Measurements from ENCODE around the gene OCIAD1. TPM values are rescaled to one million over a fixed set of nuclear protein-coding genes. Genes with fewer than 3 reads are reported as not detected.

Gene OCIAD1
- total and polyA plus RNA-seq, 12 donors, result 97.7 to 403 (median 171) TPM

- Histone ChIP-seq H3K27ac (no peak overlapping the region), H3K27me3 (no peaks in the 10 kb centered on the region), H3K4me1 (replicated peaks in 1 of 2) (peaks cover 0 to 4% of the 10 kb centered on the region in 2 donors), H3K36me3 (replicated peaks in 1 of 2) (no peaks in the 10 kb centered on the region), H3K4me3 (no peak overlapping the region), H3K9me3 (replicated peaks in 1 of 3) (no peaks in the 10 kb centered on the region)
- intact Hi-C loops (cut with DNase I), result no loop called here
- DNase-seq, result no peak
- TF ChIP-seq CTCF (IDR thresholded peaks at IDR 0.05) (no peak), POLR2A (IDR thresholded peaks at IDR 0.05) (no peak)
Observed at GRCh38 chr4:48791313-48791712, 39.6 kb upstream of the OCIAD1 start.

- Histone ChIP-seq H3K27me3 (no peaks in the 10 kb centered on the region), H3K4me1 (replicated peaks in 1 of 2) (peaks cover 0 to 4% of the 10 kb centered on the region in 2 donors), H3K27ac (no peak overlapping the region), H3K4me3 (no peak overlapping the region), H3K36me3 (replicated peaks in 1 of 2) (no peaks in the 10 kb centered on the region), H3K9me3 (replicated peaks in 1 of 3) (no peaks in the 10 kb centered on the region)
- intact Hi-C loops (cut with DNase I), result no loop called here
- no peak for DNase-seq
- WGBS, 4 donors, result 81 to 87% (median 83%) methylated on average over 5 of the region's 5 CpGs
- no peak for TF ChIP-seq CTCF (IDR thresholded peaks at IDR 0.05)
- no peak for TF ChIP-seq POLR2A (IDR thresholded peaks at IDR 0.05)
Observed at GRCh38 chr4:48792348-48793006, 38.4 kb upstream of the OCIAD1 start.

GRCh38 chr4:48795108-48795507 lies 35.8 kb upstream of the OCIAD1 start:
- Histone ChIP-seq H3K9me3 (replicated peaks in 1 of 3) (no peaks in the 10 kb centered on the region), H3K27ac (no peak overlapping the region), H3K4me3 (no peak overlapping the region), H3K36me3 (replicated peaks in 1 of 2) (no peaks in the 10 kb centered on the region), H3K4me1 (replicated peaks in 1 of 2) (peaks cover 0 to 4% of the 10 kb centered on the region in 2 donors), H3K27me3 (no peaks in the 10 kb centered on the region)
- WGBS, 4 donors, result 90 to 96% (median 93%) methylated on average over 3 of the region's 3 CpGs
- intact Hi-C loops (cut with DNase I), result no loop called here
- no peak for DNase-seq
- TF ChIP-seq POLR2A (IDR thresholded peaks at IDR 0.05), result no peak
- TF ChIP-seq CTCF (IDR thresholded peaks at IDR 0.05), result no peak

GRCh38 chr4:48796191-48796926 lies 34.5 kb upstream of the OCIAD1 start:
- 84 to 90% (median 85%) methylated on average over 2 of the region's 2 CpGs for WGBS, 4 donors
- Histone ChIP-seq H3K4me3 (no peak overlapping the region), H3K4me1 (replicated peaks in 1 of 2) (peaks cover 0 to 4% of the 10 kb centered on the region in 2 donors), H3K27me3 (no peaks in the 10 kb centered on the region), H3K36me3 (replicated peaks in 1 of 2) (no peaks in the 10 kb centered on the region), H3K27ac (no peak overlapping the region), H3K9me3 (replicated peaks in 1 of 3) (no peaks in the 10 kb centered on the region)
- TF ChIP-seq POLR2A (IDR thresholded peaks at IDR 0.05) (no peak), CTCF (IDR thresholded peaks at IDR 0.05) (no peak)
- intact Hi-C loops (cut with DNase I), result no loop called here
- DNase-seq, result no peak

All from adrenal gland (tissue), 12 donors.